ENCODE data around the gene FTCD. TPM values are rescaled to one million over a fixed set of nuclear protein-coding genes. Genes with fewer than 3 reads are reported as not detected.

FTCD gene
- total RNA-seq, 1 experiment from 2014 or later, result 0.40 TPM

DNA sequence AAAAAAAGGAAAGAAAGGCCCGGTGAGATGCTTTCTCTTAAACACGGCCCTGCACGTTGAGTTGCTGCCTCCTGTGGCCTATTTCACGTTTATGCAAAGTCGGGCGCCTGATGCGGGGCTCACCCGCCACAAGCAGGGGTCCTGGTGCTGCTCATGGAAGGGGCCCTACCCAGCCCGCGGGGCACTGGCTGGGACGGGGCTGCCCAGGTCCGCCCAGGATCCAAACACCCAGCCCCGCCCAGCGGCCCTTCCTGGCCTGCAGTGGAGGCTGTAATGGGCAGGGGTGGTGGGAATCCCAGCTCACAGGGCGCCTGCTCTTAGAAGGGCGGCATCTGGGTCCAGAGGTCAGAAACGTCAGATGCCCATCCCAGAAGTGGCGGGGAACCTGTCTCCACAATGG lies 55.9 kb downstream of the FTCD start:
- intact Hi-C loops (cut with micrococcal nuclease), result loop anchor here (1.0 to 5.0 kb wide), 2 partner anchors 37 to 126 kb away; no protein-coding TSS in a partner anchor
- DNase-seq, result peak; percentile 57
- TSS peak; percentile 40 for BruUV-seq (replicated peaks)
- H3K4me3 ChIP-seq (ENCODE audit: low read length), result peak overlapping the region; percentile 86
- peaks cover 60% of the 10 kb centered on the region for H3K79me2 ChIP-seq (ENCODE audit: low read length)
- no peaks in the 10 kb centered on the region for H3K27me3 ChIP-seq (ENCODE audit: low read length)
- peaks cover 40% of the 10 kb centered on the region for H3K36me3 ChIP-seq (ENCODE audit: low read depth, low read length)
- no peaks in the 10 kb centered on the region for H3K9me2 ChIP-seq (replicated peaks; ENCODE audit: low read length)
- peaks cover 31% of the 10 kb centered on the region for H4K20me1 ChIP-seq (ENCODE audit: low read length)
- H3K4me1 ChIP-seq (ENCODE audit: insufficient read depth, low read length), result peaks cover 20% of the 10 kb centered on the region
- TF ChIP-seq, protein P1, sequence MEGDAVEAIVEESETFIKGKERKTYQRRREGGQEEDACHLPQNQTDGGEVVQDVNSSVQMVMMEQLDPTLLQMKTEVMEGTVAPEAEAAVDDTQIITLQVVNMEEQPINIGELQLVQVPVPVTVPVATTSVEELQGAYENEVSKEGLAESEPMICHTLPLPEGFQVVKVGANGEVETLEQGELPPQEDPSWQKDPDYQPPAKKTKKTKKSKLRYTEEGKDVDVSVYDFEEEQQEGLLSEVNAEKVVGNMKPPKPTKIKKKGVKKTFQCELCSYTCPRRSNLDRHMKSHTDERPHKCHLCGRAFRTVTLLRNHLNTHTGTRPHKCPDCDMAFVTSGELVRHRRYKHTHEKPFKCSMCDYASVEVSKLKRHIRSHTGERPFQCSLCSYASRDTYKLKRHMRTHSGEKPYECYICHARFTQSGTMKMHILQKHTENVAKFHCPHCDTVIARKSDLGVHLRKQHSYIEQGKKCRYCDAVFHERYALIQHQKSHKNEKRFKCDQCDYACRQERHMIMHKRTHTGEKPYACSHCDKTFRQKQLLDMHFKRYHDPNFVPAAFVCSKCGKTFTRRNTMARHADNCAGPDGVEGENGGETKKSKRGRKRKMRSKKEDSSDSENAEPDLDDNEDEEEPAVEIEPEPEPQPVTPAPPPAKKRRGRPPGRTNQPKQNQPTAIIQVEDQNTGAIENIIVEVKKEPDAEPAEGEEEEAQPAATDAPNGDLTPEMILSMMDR (conservative IDR thresholded peaks at IDR 0.05; ENCODE audit: low read depth, low read length), result no peak
- H3K4me2 ChIP-seq (ENCODE audit: low read length), result peak overlapping the region; percentile 83
- POLR2A ChIA-PET (ENCODE audit: unreplicated experiment), result interaction anchor here (1.0 to 1.1 kb wide), 2 partner anchors 124 to 126 kb away, joined by 3 read pairs; no protein-coding TSS in a partner anchor
- H3K9me3 ChIP-seq (ENCODE audit: low read length), result peaks cover 10% of the 10 kb centered on the region; the same call in 1 of the 2 replicates
- peak overlapping the region; percentile 70 for H3K27ac ChIP-seq (ENCODE audit: low read length)
- H3K9ac ChIP-seq (ENCODE audit: low read length), result peak overlapping the region; percentile 95
- peak; percentile 32 for ATAC-seq
- H3F3A ChIP-seq (ENCODE audit: low read length, unreplicated experiment), result no peaks in the 10 kb centered on the region
- CTCF ChIA-PET, result interaction anchor here (0.6 to 1.4 kb wide), 2 partner anchors 126 to 543 kb away, joined by 6 to 10 read pairs; no protein-coding TSS in a partner anchor
- H2AFZ ChIP-seq (ENCODE audit: low read length), result no peak overlapping the region

DNA sequence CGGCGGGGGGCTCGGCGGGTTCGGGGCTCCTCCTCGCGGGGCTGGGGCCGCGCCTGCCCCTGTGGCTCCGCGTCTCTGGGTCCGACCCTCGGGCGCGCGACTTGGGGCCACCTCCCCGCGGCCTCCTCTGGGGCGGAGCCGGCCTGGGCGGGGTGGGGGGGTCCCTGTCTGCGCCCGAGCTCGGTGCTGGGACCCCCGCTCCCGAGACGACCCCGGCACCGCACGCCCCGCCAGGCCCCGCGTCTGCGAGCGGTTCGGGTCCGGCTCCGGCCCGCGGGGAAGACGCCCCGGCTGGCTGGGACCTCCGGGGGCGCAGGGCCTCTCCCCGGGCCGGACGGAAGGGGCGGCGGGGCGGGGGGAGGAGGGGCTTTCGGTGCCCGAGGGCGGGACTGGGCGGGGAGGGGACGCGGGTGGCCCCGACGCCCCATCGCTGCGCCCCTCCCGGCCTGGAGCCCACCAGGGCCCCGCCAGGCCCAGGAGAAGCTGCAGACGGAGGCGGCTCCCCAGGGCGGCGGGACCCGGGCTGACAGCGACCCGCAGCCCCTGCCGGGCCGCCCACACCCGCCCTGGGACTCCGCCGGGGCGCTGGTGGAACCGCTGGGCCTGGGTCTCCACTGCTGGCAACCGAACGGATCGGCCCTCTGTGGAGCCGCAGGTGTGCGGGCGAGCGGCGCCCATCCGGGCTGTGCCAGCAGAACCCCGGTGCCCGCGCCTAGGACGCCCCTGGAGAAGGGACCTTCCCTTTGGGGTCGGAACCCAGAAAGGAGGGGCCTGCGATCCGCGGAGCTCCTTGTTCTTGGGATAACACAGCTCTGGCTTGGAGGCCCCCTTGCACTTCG lies 56.9 kb downstream of the FTCD start:
- peaks cover 50% of the 10 kb centered on the region for H3K79me2 ChIP-seq (ENCODE audit: low read length)
- no peak for DNase-seq
- intact Hi-C loops (cut with micrococcal nuclease), result loop anchor here (1.0 to 5.0 kb wide), 2 partner anchors 36 to 125 kb away; no protein-coding TSS in a partner anchor
- peak; percentile 29 for ATAC-seq
- peak overlapping the region; percentile 70 for H3K27ac ChIP-seq (ENCODE audit: low read length)
- H3K9ac ChIP-seq (ENCODE audit: low read length), result peak overlapping the region; percentile 95
- peaks cover 26% of the 10 kb centered on the region for H4K20me1 ChIP-seq (ENCODE audit: low read length)
- no peaks in the 10 kb centered on the region for H3F3A ChIP-seq (ENCODE audit: low read length, unreplicated experiment)
- no TSS peak for BruUV-seq (replicated peaks)
- peak overlapping the region; percentile 86 for H3K4me3 ChIP-seq (ENCODE audit: low read length)
- H3K36me3 ChIP-seq (ENCODE audit: low read depth, low read length), result peaks cover 31% of the 10 kb centered on the region
- no peaks in the 10 kb centered on the region for H3K9me2 ChIP-seq (replicated peaks; ENCODE audit: low read length)
- ChIA-PET POLR2A (ENCODE audit: unreplicated experiment) (interaction anchor here (1.1 kb wide), 1 partner anchor 125 kb away, joined by 3 read pairs; no protein-coding TSS in a partner anchor), CTCF (no interaction called here)
- no peaks in the 10 kb centered on the region for H3K27me3 ChIP-seq (ENCODE audit: low read length)
- H3K9me3 ChIP-seq (ENCODE audit: low read length), result peaks cover 10% of the 10 kb centered on the region; the same call in 1 of the 2 replicates
- peak overlapping the region; percentile 83 for H3K4me2 ChIP-seq (ENCODE audit: low read length)
- peaks cover 20% of the 10 kb centered on the region for H3K4me1 ChIP-seq (ENCODE audit: insufficient read depth, low read length)
- no peak overlapping the region for H2AFZ ChIP-seq (ENCODE audit: low read length)
- TF ChIP-seq EZH2phosphoT487 (IDR thresholded peaks at IDR 0.05; ENCODE audit: borderline replicate concordance, low read length), result no peak
- no peak for TF ChIP-seq EZH2 (IDR thresholded peaks at IDR 0.05; ENCODE audit: low read length, unreplicated experiment)
- TF ChIP-seq, protein P1 (conservative IDR thresholded peaks at IDR 0.05; ENCODE audit: low read depth, low read length), result no peak
